ENCODE results near the gene LRIG2. TPM values are rescaled to one million over a fixed set of nuclear protein-coding genes. Genes with fewer than 3 reads are reported as not detected.

Gene LRIG2
- total and polyA plus RNA-seq, 2 donors (not counting 1 experiment from before 2014, with no cell fraction given) = 12.4 to 30.6 TPM

DNA sequence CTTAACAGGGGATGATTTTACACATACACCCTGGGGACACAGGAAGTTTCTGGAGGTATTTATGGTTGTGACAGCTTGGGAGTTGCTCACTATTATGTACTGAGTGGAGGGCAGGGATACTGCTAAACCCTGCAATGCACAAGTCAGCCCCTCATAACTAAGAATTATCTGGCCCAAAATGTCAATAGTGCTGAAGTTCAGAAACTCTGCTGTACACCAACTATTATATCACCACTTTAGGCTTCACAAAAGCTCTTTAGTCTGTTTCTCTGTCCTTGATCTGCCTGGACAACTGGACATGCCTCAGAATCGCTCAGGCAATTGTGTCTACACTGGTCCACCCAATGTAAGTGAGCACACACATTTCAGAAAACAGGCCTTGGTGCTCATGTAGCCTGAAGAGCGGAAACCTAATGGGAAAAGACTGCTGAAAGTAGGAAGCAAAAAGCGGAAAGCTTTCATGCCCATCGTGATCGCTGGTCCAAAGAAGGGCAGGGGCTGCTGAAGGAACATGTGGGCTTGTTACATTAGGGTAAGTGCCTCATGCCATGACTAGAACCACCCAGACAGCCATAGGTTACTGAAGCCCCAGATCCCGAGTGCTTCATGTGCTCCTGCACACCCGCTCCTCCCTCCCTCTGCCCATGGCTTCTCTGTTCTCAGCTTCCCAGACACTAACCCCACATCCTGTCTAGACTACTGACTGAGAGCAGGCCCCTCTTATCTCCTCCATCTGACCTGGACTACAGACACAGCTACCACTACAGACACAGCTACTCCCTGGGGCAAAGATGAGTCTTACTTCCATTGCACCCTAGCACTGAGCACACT lies 73.5 kb downstream of the LRIG2 start:
- intact Hi-C loops (cut with micrococcal nuclease) = no loop called here
- no peaks in the 10 kb centered on the region for H3K9me3 ChIP-seq (ENCODE audit: control extremely low read depth in 1 of 3, control insufficient read depth in 2 of 3, insufficient read depth in 1 of 3, low read length in 2 of 3)
- 88% methylated on average over 6 of the region's 7 CpGs for WGBS (ENCODE audit: insufficient coverage)
- H3K4me2 ChIP-seq (replicated peaks; ENCODE audit: low read depth, low read length, poor library complexity, severe bottlenecking) = no peak overlapping the region
- Mint-ChIP-seq H3K27me3 (no peaks in the 10 kb centered on the region), H3K27ac (no peak overlapping the region), H3K4me3 (no peak overlapping the region), H3K4me1 (no peaks in the 10 kb centered on the region), H3K9me3 (ENCODE audit: insufficient read depth) (no peaks in the 10 kb centered on the region)
- TF ChIP-seq, protein P1, sequence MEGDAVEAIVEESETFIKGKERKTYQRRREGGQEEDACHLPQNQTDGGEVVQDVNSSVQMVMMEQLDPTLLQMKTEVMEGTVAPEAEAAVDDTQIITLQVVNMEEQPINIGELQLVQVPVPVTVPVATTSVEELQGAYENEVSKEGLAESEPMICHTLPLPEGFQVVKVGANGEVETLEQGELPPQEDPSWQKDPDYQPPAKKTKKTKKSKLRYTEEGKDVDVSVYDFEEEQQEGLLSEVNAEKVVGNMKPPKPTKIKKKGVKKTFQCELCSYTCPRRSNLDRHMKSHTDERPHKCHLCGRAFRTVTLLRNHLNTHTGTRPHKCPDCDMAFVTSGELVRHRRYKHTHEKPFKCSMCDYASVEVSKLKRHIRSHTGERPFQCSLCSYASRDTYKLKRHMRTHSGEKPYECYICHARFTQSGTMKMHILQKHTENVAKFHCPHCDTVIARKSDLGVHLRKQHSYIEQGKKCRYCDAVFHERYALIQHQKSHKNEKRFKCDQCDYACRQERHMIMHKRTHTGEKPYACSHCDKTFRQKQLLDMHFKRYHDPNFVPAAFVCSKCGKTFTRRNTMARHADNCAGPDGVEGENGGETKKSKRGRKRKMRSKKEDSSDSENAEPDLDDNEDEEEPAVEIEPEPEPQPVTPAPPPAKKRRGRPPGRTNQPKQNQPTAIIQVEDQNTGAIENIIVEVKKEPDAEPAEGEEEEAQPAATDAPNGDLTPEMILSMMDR (IDR thresholded peaks at IDR 0.05) = no peak
- no peak for TF ChIP-seq EZH2 (IDR thresholded peaks at IDR 0.05; ENCODE audit: borderline replicate concordance, insufficient read depth, low read depth, low read length, poor library complexity, severe bottlenecking)
- H3K4me3 ChIP-seq (ENCODE audit: control extremely low read depth in 1 of 5, extremely low read depth in 1 of 5, insufficient read depth in 1 of 5, low read depth in 2 of 5, low read length in 4 of 5) = no peak overlapping the region
- no peaks in the 10 kb centered on the region for H3K36me3 ChIP-seq (replicated peaks in 1 of 2; ENCODE audit: control extremely low read depth in 1 of 2, control insufficient read depth in 1 of 2, extremely low read depth in 1 of 2, insufficient read depth in 2 of 2, low read length in 1 of 2)
- H3K79me2 ChIP-seq (ENCODE audit: control insufficient read depth, insufficient read depth, low read length) = no peaks in the 10 kb centered on the region
- POLR2A ChIA-PET = no interaction called here
- no peaks in the 10 kb centered on the region for H4K20me1 ChIP-seq (ENCODE audit: control insufficient read depth, insufficient read depth, low read length, poor library complexity, severe bottlenecking)
- CTCF ChIA-PET = no interaction called here
- ATAC-seq (ENCODE audit: low read depth) (no peak), DNase-seq (no peak)
- no peaks in the 10 kb centered on the region for H3K4me1 ChIP-seq (ENCODE audit: control insufficient read depth in 2 of 2, insufficient read depth in 2 of 2, low read length in 2 of 2)
- no peak overlapping the region for H3K9ac ChIP-seq (ENCODE audit: low read length)
- H2AFZ ChIP-seq (ENCODE audit: insufficient read depth, low read depth, low read length, poor library complexity, severe bottlenecking) = no peak overlapping the region
- no peaks in the 10 kb centered on the region for H3K27me3 ChIP-seq (replicated peaks in 1 of 4; ENCODE audit: control extremely low read depth in 1 of 4, control insufficient read depth in 3 of 4, insufficient read depth in 4 of 4, low read length in 3 of 4)
- no peak overlapping the region for H3K27ac ChIP-seq (ENCODE audit: low read length in 2 of 2)

- H3K27ac ChIP-seq (ENCODE audit: low read length in 2 of 2) = no peak overlapping the region
- H3K9ac ChIP-seq (ENCODE audit: low read length) = no peak overlapping the region
- Mint-ChIP-seq H3K9me3 (ENCODE audit: insufficient read depth) (no peaks in the 10 kb centered on the region), H3K27me3 (no peaks in the 10 kb centered on the region), H3K4me1 (no peaks in the 10 kb centered on the region), H3K27ac (no peak overlapping the region), H3K4me3 (no peak overlapping the region)
- no peaks in the 10 kb centered on the region for H4K20me1 ChIP-seq (ENCODE audit: control insufficient read depth, insufficient read depth, low read length, poor library complexity, severe bottlenecking)
- no peaks in the 10 kb centered on the region for H3K4me1 ChIP-seq (ENCODE audit: control insufficient read depth in 2 of 2, insufficient read depth in 2 of 2, low read length in 2 of 2)
- no peaks in the 10 kb centered on the region for H3K36me3 ChIP-seq (replicated peaks in 1 of 2; ENCODE audit: control extremely low read depth in 1 of 2, control insufficient read depth in 1 of 2, extremely low read depth in 1 of 2, insufficient read depth in 2 of 2, low read length in 1 of 2)
- ChIA-PET CTCF (no interaction called here), POLR2A (no interaction called here)
- ATAC-seq (ENCODE audit: low read depth) (no peak), DNase-seq (no peak)
- no peaks in the 10 kb centered on the region for H3K27me3 ChIP-seq (replicated peaks in 1 of 4; ENCODE audit: control extremely low read depth in 1 of 4, control insufficient read depth in 3 of 4, insufficient read depth in 4 of 4, low read length in 3 of 4)
- no peaks in the 10 kb centered on the region for H3K79me2 ChIP-seq (ENCODE audit: control insufficient read depth, insufficient read depth, low read length)
- no peak for TF ChIP-seq EZH2 (IDR thresholded peaks at IDR 0.05; ENCODE audit: borderline replicate concordance, insufficient read depth, low read depth, low read length, poor library complexity, severe bottlenecking)
- TF ChIP-seq, protein P1 (IDR thresholded peaks at IDR 0.05) = no peak
- intact Hi-C loops (cut with micrococcal nuclease) = no loop called here
- H2AFZ ChIP-seq (ENCODE audit: insufficient read depth, low read depth, low read length, poor library complexity, severe bottlenecking) = no peak overlapping the region
- 0% methylated on average over 1 of the region's 3 CpGs for WGBS (ENCODE audit: insufficient coverage)
- no peaks in the 10 kb centered on the region for H3K9me3 ChIP-seq (ENCODE audit: control extremely low read depth in 1 of 3, control insufficient read depth in 2 of 3, insufficient read depth in 1 of 3, low read length in 2 of 3)
- no peak overlapping the region for H3K4me3 ChIP-seq (ENCODE audit: control extremely low read depth in 1 of 5, extremely low read depth in 1 of 5, insufficient read depth in 1 of 5, low read depth in 2 of 5, low read length in 4 of 5)
- no peak overlapping the region for H3K4me2 ChIP-seq (replicated peaks; ENCODE audit: low read depth, low read length, poor library complexity, severe bottlenecking)
These were observed 74.2 kb downstream of the LRIG2 start for GRCh38 chr1:113147073-113147625.

All from B cell (primary cell).